HG03159 (cell line): ENCODE measurements around the gene COPZ2.
A peak's percentile ranks its signal among the peaks of the same experiment; 100 is the strongest.
"Not testable (repeated sequence)": the region's sequence is repeated elsewhere in the genome, so short reads cannot be mapped to it uniquely, and the experiment has no call there.

ENCODE experiments used
- ATAC-seq: cut with Tn5 transposase; IDR thresholded peaks from one replicate; pipeline ENCODE4 v1.9.1; 2021; ENCODE audit warnings: mild to moderate bottlenecking, moderate library complexity; ENCODE audit not compliant: unreplicated experiment

The COPZ2 gene

DNA sequence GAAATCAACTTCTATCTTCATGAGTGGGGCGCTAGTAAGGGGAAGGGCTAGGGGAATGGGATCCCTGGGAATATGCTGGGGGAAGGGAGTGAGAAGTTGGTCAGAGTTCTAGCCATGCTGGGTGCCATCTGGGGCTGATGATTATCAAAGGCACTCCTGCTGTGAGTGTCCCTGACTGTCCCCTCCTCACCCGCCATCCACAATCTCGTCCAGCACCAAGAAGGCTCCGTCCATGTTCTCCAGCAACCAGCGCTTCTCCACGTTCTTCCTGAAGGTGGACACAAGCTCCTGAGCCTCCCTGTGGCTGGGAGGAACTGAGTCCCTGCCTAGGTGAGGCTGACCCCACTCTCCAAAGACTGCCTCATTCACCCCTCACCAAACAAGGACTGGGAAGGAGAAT lies 5.6 kb downstream of the COPZ2 start:
- no peak for ATAC-seq

DNA sequence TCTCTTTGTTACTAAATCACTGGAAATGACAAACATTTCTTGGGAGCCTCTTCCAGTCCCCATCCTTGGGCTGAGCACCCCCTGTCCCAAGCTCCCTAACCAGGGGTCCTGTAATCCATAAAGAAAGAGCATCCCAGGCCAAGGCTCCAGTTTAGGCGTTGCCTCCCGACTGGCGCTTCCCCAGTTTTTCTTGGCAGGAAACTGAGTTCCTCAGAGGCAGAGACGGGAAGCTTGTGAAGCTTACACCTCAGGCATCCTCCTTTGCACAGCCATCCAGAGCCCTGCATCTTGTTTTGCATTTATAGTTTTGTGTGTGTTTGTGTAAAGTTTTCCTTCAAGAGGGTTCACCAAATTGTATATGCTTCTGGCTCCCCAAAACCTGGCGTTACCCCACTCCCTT lies 7.1 kb downstream of the COPZ2 start:
- no peak for ATAC-seq

DNA sequence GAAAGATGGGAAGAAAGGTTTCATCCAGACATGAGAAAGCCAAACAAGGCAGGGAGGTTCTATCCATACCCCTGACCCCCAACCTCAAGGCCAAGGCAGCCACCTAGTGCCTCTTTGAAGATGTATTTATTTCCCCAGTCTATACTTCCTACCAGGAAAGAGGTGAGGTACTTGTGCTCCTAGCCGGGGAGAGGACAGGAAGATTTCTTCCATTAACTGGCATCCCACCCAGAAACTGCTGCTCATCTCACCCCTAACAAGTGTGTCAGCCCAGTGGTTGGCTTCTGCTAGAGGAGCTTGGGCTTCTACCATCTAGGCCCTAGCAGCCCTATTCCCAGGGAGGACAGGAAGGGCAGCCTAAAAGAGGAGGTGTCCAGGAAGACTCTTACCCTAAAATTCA lies 8.9 kb downstream of the COPZ2 start:
- ATAC-seq: no peak

DNA sequence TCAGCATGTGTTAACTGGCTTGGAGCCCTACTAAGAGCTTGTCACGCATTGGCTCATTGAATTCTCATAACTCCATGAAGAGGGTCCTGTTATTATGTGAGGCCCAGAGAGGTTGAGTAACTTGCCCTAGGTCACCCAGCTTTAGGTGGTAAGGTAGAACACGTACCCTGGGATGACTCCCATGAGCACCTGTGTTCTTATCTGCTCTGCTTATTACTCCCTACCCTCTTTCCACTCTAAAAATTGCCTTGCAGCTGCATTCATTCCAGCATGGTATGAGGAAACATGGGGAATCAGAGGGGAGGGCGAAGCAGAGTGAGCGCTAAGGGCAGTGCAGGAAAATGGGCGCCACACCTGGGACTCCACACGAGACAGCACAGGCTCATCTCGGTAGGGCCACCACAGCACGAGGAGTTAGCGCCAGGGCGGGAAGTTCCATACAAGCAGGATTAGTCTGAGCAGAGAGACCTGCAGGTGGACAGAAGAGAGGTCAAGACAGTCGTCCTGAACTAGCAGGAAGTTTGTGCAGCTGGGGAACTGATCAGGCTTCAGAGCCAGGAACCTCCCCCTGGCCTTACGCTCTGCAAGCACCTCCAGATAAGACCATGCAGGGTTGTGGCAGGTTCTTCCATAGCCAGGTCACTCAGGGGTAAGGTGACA lies 10.1 kb downstream of the COPZ2 start:
- no peak for ATAC-seq

DNA sequence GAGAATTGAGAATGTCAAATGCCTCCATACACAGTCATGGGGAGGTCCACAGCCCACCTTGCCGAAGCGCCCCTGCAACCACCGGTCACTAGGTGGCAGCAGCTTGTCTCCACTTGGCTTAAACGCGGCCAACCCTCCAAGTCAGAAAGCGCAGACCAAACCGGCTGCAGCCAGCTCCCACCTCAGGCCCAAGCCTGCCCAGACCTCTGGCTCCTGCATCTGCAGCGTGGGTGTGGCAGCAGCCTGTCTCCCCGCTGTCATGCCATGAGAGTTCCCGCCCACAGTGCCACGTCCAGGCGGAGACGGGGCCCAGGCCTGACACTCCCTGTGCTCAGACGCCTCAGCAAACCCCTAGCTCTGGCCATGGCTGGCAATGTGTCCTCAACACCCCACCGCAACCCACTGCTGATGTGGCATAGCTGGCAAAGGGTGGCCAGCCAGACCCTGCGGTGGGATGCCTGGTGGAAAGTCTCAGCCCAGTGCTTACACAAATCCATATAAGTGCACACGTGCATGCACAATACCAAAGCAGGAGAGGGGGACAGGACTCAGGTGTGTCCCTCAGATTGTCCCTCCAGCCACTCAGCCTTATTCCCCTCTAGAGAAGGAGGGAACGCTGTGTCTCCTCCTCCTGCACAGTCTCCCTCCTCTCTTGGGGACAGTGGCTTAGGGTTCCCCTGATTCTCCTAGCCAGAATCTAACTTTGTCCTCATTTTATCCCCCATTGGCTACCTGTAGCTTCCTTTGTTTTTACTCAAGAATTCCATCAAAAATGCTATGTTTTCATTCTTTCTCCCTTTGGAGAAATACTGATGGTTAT lies 10.9 kb downstream of the COPZ2 start:
- ATAC-seq: no peak

DNA sequence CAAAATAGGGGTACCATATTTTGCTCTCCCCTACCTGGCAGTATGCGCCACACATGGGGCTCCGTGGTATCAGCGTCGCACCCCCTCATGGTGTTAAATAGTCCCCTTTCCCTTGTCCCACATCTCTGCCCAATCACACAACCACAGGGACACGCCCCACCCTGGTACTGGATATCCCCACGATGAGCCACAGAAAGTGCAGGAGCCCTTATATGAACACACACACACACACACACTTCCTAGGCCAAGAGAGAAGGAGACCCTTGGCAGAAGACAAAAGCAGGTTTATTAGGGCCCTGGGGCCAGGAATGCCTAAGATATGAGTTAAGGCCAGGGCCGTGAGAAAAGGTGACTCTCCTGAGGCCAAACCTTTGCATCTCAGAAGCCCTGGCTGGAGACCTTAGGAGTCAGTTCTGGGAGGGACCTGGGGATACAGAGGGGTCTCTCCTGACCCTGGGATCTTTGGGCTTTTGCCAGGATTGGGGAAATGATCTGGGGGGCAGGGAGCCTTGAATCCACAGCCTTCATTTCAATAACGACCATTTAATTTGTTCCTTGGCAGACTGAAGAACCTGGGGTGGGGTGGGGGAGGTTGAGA lies 11.6 kb downstream of the COPZ2 start:
- no peak for ATAC-seq

DNA sequence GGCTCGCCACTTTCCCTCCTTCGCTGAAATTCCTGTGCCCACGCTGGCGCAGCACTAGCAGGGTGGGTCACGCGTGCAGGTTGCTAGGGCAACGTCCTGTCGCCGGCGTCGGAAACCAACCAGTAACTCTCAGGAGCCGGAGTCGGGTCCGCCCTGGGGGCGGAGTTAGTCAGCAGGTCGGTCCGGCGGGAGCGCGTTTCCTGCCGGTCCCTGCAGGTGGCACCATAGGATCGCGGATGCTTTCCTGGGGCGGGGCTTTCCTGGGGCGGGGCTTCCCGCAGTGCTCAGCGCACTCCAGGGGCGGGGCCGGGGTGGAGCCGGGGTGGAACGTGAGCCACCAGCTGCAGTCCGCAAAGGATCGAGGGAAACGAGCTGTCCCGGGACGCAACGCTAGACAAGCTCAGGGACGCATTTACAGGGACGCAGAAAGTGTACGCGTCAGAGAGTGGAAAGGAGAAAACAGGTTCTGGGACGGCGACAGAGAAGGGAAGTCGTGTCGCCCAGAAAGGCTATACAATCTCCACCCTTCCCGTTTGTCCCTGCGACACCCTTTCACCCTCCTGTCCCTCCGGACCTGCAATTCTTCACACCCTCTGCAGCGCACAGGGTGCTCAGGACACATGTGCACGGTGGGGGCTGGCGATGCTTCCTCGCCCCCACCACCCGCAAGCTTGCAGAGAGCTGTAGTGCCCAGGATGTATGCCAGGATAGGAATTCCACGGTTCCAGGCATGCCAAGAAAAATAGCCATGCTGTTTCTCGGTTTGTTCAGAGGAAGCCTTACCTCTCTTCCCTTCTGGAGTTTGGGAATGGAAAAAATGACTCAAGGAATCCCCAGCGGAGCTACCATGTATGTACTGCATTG lies 12.3 kb downstream of the COPZ2 start:
- ATAC-seq: peak; percentile 81

DNA sequence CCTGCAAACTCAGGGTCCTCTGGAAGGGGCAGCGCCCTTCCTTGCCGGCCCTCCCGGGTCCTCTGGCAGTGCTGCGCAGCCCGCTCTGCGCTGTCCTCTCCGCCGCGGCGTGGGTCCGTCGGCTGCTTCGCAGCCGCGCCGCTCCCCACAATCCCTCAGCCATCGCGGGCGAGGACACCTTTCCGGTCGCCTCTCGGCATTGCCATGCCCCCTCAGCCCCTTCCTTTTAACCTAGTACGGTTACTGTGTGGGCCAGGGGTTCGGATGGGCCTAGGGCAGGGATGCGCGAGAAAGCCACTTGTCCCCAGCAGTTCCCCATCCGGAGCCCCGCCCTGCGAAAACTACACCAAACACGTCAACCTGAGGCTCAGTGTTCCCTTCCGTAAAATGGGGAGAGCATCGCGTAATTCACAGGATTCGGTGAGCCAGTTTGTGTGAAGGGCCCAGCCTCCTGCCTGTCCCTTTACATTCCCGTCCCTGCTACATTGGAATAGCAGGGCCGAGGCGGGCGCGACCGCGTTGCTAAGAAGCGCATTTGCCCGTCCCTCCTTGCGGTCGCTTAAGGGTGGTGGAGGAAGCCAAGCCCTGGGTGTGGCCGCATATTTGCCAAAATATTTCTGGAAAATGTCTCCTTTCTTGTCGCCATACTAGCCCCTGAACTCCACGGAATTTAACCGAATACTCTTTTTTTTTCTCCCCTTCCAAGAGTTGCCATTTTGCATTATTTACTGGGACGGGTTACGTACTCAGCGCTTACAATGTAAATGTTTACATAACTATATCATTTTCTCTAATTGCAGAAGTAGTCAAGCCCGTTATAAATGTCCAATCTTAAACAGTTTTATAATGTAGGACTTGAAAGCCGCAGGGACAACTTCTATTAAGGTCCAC lies 13.2 kb downstream of the COPZ2 start:
- no peak for ATAC-seq

DNA sequence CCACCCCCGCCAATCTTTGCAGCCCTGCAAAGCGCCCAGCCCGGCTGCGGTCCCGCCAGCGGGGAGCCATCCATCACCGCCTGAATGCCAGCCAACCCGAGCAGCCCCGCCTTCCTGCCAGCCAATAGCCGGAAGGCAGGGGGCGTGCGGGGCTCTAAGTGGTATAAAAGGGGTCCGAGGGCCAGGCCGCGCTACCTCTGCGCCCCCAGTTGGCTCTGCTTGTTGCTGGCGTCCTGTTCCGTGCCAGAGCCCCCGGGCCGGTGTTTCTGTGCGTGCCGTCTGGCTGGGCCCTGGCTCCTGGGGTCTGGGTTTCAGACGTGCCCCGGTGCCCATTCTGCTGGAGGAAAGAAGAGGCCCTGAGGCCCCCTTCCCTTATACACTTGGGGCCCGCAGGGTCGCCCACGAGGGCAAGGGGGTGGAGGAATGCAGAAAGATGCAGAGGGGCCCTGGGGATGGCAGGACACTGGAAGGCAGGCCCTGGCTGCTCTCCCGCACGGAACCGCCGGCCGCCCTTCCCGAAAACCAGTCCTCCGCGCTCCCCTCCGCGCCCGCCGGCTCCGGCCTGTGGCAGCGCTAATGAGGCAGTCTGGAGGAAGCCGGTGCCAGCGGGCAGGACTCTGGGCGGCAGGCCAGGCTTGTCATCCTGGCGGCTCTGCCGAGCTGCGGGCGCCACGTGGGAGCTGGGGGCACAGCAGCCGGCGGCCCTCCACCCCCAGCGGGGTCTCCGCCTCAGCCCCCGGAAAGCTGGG lies 14.0 kb downstream of the COPZ2 start:
- no peak for ATAC-seq

DNA sequence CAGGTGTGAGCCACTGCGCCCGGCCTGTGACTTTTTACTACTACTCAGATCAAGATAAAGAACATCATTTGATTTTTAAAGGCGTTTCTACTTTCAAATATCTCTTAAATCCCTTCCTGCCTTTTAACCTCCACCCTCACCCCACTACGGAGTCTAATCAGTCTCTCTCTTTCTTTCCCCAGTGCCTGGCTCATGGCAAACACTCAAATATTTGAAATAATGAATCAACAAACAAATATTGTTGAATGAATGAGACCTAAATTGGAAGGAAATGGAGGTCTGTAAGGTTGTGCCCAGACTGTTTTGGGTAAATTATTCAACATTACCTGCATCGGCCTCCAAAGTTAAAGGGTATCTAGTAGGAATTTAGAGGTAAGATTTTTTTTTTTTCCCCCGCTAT lies 14.7 kb downstream of the COPZ2 start:
- ATAC-seq: no peak

DNA sequence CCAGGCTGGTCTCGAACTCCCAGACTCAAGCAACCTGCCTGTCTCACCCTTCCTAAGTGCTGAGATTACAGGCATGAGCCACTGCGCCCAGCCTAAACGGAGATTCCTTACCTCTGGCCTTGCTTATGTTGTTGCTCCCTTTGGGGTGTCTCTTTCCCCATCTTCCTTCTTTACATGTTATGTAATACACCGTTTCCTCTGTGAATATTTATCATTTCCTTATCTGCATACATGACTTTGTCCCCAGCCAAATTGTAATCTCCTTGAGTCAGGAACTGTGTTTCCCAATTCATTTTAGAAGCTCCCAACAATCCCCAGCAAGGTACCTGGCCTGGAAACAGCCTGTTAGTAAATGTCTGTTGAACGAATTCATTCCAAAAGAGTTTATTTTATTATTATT lies 15.7 kb downstream of the COPZ2 start:
- no peak for ATAC-seq

DNA sequence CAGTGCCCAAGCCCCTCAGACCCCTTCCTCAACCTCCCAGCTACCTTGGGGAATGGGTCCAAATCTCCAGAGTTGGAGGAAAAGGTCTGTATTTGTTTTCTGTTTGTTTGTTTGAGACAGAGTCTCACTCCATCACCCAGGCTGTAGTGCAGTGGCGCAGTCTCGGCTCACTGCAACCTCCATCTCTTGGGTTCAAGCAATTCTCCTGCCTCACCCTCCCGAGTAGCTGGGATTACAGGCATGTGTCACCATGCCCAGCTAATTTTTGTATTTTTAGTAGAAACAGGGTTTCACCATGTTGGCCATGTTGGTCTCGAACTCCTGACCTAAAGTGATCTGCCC lies 19.8 kb downstream of the COPZ2 start:
- not testable (repeated sequence) for ATAC-seq

DNA sequence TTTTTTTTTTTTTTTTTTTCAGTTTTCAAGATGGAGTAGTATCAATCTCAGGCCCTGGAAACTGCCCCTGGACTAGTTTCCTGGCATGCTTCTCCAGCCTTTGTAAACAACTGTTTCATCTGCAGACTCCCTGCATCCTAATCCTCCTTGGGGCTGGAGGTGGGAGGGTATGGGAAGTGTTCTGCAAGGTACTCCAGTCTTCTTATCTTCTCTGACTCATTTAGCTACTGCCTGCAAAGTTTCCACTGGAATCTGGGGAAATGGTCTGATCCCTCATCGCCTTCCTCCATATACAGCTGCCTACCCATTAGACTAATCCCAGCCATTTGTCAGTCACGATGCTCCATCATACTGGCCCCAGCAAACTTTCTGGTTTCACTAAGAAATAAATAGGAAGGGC lies 21.5 kb downstream of the COPZ2 start:
- ATAC-seq: no peak

DNA sequence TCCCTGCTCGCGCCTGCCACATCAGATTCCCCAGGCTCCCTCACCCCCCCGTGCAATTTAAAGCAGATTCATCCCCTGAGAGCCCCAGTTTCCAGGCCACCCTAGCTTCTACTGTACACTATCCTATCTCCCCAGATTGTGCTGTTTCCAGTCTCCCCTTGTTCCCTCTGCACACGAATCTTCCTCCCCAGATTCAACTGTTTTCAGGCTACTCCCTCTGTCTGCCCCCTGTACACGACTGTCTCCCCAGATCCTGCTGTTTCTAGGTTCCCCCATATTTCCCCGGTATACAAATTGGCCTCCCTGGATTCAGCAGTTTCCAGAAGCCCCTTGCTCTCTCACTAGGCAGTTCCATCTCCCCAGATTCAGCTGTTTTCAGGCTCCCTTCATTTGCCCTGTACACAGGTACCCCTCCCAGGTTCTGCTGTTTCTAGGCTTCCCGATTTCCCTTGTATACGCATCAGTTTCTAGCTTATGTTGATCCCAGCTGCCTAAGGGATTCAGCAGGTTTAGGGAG lies 22.9 kb downstream of the COPZ2 start:
- ATAC-seq: no peak

DNA sequence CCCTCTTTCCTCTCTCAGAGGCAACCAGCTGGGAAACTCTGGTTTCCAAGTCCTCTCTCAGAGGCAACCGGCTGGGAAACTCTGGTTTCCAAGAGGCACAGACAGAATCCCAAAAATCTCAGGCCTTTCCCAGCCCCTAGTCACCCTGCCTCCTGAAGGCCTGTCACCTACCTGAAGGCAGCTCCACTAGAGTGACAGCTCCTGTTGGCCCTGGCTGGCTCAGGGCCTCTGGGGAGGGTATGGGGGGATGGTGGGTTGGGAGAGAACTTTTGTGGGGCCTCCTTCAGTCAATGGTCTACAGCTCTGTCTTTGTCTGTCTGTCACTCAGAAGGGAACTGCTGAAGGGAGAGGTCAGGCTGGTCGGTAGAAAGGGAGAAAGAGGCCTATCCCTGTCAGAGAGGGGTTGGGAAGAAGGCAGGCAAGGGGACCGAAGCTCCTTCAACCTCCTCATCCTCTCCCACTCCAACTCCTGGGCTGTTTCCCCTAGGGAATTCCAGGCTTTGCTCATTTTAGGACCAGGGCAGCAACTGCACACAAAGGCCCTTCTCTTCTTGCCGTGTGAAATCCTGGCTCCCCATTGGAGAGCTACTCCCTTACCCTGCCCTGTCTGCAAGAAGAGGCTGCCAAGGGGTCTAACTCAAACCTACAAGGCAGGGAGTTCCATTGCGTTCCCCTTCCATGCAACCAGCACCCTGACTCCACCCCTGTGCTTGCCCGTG lies 23.6 kb downstream of the COPZ2 start:
- ATAC-seq: no peak

DNA sequence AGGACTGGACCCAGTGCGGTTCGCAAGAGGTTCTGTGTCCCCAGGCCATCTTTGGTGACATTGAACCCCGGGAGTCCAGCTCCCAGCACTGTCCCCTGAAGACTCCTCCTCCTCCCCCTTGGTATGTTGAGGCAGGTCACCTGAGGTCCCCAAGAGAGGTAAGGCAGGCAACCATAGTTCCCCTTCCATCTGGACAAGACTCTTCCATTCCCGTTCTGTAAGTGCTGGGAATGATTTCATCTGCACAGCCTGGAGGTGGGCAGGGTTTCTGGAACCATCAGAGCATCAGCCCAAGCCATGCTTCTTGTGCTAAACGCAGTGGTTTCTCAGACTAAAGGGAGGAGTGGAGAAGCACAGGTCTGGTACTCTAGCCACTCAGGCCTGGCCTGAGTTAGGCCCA lies 24.9 kb downstream of the COPZ2 start:
- no peak for ATAC-seq

DNA sequence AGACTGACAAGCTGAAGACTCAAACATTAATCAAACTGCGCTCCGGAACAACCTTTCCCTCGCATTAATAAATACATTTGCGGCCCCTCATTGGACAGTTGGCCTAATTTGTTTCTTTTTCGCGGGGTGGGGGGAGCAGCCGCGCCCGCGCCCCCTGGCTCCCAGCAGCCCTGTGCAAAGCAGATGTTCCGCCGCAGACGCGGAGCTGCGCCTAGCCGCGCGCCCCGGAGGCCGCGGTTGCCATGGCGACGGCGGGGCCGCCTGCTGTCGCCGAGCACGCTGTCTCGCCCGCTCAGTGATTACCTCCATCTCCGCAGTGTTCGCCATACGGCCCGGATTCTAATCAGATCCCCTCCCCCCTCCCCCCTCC lies 25.5 kb downstream of the COPZ2 start:
- ATAC-seq: peak; percentile 66

DNA sequence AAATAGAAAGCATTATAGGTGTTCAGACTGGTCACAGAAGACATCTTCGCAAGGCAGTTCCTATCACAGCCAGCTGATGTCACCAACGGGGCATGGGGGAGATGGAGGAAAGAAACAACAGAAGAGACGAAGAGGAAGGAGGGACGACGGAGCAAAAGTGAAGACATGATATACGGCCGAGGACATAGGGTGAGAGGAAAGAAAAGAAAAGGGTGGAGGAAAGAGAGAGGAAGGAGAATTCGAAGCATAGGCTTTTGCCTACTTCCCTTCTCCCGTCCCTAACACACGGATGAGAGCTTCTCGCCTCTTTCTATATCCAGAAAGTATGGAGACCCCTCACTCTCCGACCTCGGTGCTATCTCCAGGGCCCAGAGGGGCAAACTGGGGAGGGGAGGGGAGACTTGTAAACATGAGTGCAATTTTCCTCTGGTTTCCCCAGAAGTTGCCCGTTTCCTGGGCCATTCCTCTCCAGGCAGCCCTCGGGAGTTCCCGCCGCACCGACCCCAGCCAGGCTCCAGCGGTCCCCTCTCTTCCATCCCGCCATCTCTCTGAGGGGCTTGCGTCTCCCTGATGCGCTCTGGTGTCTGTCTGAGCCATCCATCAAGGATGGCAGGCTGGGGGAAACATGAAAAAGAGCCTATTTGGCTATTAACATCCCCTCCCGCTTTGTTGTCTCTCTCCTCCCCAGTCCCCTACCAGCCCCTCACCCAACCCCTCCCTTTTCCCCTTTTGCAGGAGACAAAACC lies 26.0 kb downstream of the COPZ2 start:
- no peak for ATAC-seq
